ENCODE results near the gene FHIT.

The FHIT gene

DNA sequence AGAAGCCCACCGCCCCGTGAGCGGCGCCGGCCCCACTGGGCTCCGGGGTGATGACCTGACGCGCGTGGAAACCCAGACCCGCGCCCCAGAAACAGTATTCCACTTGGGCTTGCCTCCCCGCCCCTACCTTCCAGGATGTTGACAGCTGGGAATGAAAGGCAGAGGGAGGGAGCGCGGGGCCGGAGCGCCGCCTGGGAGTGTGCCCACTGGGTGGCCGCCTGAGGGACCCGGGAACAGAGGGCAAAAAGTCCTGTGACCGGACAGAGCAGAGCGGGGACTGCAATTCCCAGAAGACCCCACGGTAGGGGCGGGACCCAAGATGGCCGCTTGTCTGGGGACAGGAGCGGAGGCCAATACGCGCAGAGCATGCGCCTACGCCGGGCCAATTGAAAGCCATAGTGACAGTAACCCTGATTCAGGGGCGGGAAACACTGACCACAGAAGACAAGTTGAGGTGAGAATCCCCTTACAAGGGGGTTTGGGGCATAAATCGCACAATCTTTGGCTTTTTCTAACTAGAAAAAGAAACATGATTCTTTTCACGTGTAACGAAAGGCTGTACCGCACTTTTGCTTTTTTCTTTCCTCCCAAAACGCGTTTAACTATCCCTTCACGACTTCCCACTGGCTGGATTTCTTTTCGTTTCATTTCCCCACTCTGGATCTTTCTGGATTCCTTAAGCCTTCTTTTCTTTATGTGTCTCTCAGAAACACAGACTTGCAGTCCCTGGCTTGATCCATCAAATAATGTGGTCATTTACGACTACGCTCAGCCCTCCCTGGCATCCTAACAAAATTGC, at the start of gene FHIT:
TSS of gene FHIT (minus strand) at position 279 of the 799 bp plus-strand sequence.
- DNase-seq = peak; percentile 99

DNA sequence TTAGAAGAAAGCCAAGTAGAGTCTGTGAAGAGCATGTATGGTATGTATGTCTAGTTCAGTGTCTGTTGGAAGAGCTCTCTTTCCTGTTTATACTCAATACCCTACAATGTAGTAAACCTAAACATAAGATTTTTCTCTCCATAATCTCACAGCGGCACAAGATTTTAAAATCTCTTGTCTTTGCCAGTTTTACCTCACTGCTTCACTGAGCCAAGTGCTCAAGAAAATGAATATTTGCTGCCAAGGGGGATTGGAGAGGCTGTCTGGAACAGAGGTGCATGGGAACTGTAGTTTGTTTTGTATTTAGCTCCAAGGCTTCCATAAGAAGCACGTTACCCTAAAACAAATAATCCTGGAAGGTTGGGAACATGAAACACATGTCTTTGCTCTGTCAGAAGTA, 49.5 kb upstream of the FHIT start:
- no peak for DNase-seq

DNA sequence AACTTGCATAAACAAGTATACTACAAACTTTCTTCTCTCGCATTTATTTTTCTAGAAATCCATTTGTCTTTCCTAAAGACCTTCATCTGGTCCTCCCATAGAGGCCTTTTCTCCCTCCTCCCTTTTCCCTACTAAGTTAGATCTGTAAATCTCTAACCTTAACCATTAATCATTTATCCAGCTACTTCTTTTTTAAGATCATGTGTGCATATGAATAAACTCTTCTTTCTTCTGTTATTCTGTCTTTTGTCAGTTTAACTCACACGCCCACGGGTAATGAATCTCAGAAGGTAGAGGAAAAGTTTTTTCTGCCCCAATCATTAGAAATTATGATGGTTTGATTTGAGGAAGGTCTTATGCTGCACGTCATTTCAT, 48.7 kb upstream of the FHIT start:
- DNase-seq = no peak

DNA sequence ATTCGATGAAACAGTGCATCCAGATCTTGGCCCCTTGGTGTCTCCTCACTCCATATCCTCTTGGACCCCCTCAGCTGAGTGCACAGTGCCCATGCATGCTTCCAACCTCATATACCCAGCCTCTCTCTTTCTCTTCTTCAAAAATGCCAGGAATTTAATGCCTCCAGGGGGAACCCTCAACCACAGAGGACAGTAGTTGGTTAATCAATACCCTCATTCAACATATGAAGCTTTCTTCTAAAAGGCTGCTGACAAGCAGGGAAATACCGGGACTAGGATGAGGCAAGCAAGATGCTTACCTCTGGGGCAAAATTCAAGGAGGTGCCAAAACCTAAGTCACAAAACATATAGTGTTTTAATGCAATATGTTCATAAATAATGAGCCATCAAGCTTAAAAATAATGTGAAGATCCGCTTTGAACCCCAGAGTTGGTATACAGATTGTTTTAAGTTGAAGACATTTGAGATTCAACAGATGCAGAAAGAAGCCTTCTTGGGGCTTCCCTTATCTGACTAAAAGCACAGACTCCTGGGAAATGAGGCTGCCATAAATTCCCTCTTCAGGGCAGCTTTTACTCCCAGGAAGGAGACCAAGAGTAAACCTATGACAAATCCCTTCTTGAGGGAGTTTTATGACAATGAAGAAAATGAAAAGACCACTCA, 48.2 kb upstream of the FHIT start:
- DNase-seq = no peak

DNA sequence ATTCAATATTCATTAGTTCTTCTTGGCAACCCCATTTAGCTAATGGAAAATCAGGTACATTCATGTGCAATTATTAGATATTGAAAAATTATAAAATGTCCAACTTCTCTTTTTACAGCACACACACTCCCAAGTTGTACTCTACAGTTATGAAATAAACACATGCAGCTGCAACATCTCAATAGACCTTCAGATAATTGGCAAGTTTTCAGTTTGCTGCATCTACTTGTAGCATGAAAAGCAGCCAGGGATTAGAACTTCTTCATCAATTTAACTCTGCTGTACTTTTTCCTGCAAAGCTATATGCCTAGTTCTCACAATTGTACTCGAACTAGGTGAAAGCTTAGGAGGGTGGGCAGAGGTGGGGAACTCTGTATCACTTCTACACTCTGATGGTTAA, 46.6 kb upstream of the FHIT start:
- DNase-seq = no peak

DNA sequence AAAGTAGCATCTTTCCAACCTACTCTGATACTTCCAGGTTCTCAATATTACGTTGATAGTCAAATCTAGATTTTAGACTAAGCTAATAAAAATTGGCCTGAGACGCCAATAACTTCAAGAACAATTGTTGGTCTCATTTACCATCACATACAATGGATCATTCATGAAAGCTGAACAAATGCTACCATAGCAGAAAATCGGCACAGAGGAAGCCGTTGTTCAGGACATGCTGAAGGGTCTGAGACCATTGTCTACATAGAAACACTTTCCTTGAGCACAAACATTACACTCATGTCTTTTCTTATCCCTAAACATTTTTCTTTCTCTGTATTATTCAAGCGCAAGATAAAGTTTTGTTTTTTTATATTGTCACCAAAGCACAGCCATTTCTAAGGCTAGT, 37.2 kb upstream of the FHIT start:
- no peak for DNase-seq

DNA sequence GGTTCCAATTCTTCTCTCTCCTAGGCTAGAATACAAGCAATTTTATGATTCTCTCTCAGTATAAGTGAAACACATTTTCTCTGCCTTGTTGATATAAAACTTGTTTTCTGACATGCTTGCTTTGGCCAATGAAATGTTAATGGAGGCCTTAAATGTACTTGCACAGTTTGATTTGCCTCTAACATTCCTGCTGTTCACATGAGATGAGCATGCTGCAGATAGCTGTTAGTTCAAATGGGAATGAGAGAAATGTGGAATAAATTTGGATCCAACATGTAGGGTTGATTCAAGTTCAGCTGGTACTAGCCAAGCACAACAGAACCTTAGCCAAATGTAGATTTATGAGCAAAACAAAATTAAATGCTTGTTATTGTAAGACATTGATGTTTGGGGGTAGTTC, 32.6 kb upstream of the FHIT start:
- DNase-seq = no peak

DNA sequence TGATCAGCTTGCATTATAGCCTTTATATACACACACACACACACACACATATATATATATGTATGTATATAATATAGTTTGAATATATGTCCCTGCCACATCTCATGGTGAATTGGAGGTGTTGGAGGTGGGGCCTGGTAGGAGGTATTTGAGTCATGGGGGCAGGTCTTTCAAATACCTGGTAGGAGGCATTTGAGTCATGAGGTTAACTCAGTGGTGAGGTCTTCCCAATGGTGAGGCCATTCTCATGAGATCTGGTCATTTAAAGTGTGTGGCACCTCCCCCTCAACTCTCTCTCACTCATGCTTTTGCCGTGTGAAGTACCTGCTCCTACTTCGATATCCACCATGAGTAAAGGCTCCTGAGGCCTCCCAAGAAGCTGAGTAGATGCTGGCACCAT, 27.5 kb upstream of the FHIT start:
- DNase-seq = no peak

DNA sequence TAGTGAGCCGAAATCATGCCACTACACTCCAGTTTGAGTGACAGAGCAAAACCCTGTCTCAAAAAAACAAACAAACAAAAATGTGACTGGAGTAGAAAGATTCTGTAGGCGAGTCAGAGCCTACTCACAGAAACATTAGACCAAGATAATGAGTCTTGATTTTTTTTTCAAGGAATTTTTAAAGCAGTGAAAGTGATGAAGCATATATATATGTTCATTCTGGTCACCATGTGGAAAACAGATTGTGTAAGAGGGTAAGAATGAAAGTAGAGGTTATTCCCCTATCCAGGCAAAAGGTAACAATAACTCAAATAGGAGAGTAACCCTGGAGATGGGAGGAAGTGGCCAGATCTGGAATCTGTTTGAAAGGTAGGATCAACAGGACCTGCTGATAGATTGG, 26.2 kb upstream of the FHIT start:
- no peak for DNase-seq

DNA sequence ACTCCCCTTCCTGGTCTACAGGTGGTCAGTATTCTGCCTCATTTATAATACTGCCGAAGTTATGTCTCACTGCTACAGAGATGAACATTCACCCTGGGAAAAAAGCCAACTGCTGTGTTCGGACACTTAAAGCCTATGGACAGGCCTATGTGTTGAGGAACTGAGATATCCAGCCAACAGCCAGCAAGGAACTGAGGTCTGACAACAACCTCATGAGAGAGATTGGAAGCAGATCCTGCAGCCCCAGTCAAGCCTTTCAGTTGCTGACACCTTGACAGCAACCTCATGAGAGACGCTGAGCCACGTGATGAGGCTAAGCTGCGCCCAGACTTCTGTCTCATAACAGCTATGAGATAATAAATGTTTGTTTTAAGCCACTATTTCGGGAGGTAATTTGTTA, 18.2 kb upstream of the FHIT start:
- no peak for DNase-seq

DNA sequence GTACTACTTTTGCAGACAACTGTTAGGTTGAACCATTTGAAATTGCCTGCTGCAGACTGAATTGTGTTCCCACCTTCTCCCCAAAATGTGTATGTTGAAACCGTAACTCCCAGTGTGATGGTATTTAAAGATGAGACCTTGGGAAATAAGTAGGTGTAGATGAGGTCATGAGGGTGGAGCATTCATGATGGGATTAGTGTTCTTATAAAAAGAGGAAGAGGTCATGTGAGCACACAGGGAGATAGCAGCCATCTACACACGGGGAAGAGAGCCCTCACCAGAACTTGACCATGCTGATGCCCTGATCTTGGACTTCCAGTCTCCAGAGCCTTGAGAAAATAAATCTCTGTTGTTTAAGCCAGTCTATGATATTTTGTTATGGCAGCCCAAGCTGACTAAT, 17.4 kb upstream of the FHIT start:
- DNase-seq = peak; percentile 7

DNA sequence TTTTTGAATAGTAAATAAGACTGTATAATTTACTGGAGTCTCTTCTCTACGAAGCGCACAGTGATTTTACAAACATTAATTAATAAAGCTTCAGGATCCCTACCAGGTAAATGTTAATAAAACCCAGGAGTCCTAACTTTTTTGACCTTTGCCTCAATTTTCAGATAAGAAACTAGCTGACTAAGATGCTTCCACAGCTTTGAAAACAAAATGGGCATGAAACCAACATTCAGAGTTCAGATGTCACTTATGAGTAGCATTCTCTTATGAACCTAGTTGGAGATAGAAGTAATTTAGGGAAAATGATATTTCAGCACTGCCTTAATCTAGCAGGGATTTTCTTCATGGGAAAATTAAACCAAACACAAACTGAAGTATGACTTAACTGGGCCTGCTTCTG, 13.0 kb upstream of the FHIT start:
- DNase-seq = no peak

DNA sequence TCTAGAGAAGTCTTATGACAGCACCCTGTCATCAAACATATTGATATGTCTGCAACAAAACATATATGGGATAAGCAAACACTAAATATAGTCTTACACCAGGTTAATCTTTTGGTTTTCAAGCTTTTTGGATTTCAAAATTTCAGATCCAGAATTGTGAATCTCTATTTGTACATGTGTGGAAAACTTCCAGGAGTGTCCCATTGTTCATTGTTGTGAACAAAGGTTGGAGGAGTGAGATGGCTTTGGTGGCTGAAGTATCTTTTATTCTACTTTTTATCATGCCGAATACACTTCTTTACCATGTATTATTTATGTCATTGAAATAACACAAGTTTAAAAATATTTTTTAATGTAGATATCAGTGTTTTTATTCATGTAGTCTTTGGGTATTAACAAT, 5.9 kb upstream of the FHIT start:
- DNase-seq = no peak

DNA sequence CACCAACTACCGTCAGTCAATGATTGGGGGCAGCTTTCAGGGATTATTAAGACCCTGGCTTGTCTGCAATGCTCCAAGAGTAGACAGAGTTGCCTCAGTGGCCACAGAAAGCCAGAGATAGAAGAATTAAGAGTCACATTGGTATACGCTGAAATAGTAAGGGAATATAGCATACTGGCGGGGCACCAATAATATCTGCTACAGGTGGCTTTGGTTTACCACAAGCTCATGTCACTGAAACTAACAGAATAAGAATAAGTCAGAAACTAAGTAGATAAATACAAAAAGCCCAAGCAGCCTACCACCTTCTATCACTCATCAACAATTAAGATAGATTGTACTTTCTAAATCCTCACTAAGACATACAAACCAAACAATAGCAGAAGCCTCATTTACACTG, 2.5 kb upstream of the FHIT start:
- no peak for DNase-seq

DNA sequence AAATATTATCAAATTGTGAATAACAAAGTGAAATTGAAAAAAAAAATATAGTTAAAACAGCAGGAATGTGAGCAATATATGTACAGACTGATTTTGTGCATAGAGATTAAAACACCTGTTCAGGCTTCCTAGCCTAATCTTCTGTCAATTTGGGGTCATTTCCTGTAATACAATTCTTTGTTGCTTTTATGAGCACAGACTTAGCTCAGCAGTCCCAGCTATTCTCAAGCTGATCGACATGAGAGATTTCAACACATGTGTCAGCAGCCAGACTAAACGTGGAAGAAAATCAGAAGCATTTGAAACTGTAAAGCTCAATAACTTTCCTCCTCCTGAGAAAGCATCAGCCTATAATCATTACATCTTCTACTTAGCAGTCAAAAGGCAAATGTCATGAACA, 1.6 kb upstream of the FHIT start:
- no peak for DNase-seq

DNA sequence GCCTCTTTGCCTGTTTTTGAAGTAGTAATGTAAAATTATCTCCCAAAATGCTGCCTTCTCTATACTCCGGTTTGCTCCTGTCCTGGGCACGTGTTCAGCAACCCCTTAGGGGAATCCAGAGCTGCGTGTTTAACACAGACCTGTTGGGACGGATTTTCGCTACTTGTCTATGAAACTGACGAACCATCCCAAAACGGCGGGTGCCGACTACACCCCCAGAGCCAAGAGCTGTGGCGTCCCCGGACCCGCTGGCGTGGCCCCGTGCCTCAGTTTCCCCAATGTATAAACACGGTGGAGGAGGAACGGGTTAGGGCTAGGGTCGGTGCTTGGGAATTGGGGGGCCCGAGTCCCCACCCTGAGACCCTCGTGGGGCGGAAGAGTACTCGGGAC, 473 bp downstream of the FHIT start:
- peak; percentile 73 for DNase-seq

DNA sequence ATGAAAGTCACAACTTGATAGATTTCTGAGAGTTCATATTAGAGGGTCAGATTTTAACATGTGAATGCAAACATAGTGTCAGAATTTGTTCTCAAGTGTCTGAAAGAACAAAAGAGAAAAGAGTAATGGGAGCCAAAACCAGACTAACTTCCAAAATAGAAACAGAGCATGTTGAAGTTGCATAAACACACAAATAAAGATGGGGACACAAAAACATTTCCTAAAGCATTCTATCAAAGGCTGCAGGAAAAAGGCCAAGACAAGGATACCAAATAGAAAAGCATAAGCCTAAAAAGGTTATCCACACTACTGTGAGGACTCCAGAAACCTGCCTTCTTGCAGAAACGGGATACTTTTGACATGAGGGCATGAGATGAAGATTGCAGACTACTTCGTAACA, 2.8 kb downstream of the FHIT start:
- DNase-seq = no peak

DNA sequence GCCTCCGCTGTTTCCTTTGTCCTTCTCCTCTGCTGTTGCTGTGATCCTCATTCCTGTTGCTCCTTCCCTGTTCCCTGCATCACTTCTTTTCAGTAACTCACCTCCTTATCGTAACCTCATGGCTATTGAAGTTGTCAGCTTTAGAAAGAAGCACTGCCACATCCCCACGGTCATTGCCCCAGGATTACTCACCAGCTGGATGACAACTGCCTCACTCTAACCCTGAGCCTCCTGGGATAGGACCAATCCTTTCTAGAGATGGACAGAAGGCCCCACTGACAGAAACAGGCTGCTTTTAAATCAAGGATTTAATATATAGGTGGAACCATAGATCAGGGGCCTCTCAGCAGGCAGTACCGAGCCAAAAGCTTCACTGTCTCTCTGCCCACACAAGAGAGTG, 4.1 kb downstream of the FHIT start:
- no peak for DNase-seq

DNA sequence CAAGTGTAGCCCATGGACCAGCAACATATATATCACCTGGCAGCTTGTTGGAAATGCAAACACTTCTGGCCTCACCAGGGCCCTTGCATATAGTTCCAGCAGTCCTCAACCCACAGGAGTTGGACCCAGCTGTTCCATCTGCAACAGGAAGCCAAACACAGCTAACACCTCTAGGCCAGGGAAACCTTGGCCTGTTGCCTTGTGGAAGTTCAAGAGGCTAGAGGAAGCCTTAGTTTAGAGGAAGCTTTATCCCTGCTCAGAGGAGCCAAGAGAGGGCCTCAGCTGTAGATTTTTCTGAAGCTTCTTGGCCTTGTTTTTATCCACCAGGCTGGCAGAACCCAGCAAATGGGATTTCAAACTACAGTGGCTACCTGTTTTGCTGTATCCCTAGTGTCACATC, 11.4 kb downstream of the FHIT start:
- DNase-seq = no peak

DNA sequence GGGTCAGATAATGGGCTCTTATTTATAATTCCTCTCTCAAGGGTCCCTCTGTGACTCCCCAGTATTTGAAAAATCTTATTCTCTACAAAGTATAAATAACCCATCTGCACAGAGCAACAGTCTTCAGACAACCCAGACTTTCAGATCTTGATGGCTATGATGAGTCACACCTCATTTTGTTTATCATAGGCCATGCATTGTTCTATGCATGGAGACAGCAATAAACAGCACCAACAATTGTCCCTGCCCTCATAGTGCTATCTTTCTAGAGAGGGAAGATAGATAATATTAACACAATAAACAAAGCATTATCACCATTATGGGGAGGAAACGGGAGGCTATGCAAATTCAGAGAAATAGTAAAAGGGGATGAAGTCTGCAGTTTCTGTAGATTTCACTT, 13.4 kb downstream of the FHIT start:
- peak; percentile 11 for DNase-seq

DNA sequence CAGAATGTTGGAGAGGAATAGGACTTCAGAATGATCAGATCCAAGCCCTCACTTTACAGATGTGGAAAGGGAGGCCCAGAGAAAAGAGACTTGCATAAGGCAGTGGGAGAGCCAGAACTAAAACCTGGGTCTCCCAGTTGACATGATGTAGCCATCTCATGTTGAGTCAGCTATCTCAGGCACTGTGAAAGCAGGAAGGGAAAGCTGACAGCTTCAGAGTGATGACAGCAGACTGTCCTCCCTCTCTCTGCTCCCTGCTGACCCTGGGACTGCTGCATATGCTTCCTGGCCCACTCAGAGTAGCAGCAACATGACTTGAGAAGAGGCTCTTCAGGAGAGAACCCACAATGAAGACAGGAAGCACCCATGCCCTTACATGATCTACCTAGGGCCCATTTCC, 14.7 kb downstream of the FHIT start:
- peak; percentile 8 for DNase-seq

DNA sequence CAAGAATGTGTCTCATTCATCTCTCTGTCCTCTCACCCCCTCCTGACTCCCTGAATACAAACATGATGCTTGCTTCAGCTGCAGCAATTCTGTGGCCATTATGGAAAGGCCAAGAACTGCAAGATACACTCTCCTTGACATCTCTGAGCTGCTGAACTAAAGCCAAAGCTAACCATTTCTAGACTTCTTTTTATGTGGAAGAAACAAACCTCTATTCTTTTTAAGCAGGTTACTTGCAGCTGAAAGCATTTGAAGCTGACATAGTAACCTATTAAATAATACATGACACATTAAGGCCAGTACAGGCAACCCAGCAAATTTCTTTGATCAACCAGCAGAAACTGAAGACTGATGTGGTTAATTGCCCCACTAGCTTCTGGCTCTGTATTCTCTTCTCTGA, 17.5 kb downstream of the FHIT start:
- DNase-seq = no peak

DNA sequence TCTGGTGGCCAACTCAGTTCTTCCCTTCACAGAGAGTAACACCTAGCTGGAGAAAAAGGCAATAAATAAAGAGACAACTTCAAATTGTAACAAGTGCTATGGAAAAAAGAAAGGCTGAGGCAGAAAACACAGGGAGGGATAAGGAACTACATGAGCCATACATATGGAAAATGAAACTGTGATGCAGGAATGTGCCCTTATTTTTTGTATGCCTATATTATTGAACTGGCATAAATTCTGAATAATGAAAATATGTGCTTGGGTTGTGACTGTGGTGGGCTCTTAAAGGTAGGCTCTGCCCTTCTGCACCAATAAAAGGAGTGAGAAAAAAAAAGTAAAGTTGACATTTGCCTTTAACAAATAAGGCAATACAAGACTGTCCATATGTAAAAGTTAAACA, 19.6 kb downstream of the FHIT start:
- DNase-seq = no peak

DNA sequence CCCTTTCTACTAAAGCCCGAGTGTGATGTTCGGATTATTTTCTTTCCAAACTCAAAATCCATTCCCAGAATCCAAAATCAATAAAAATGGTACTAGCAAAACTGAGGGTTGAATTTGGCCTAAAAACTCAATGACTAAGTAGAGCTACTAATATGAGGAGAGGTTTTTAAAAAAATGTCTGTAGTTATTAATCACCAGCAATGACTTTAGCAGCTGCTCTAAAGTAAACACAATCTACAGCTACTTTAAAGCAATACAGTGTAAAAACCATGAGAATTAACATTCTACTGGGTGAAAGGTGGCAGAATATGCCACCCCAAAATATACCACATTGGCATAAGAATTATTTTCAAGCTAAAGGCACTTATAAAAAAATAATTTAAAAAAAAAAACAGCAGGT, 23.5 kb downstream of the FHIT start:
- no peak for DNase-seq

DNA sequence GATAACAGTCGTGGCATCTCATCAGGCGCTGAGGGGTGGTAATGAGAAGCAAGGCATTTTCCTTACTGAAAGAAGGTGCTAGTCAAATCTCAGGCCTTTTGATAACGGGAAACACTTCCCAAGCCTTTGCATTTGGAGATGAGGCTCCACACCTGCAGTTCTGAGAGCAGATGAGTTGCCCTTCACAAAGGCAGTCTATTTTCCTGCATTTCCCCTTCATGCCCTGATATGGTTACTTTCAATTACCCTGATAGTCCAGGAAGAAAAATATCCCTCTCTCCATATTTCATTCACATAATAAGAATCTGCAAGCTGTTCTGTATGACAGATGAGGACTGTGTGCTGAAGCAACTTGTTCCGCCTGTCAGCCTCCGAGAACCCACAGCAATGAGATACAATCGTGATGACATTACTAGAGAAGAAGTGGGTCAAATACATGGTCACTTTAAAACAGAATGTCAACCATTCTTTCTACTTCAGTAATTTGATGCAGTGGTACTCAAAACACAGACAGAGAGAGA, 25.0 kb downstream of the FHIT start:
- DNase-seq = no peak
